ENCODE data around the gene ELK3.

The ELK3 gene

GRCh38 chr12:96172981-96173380 is 21.2 kb upstream of the ELK3 start:
- no peak for ATAC-seq
- TF ChIP-seq CSRNP3 (CRISPR knock-in tag; IDR thresholded peaks at IDR 0.05) (no peak), TOX (CRISPR knock-in tag; IDR thresholded peaks at IDR 0.05; ENCODE audit: borderline replicate concordance) (no peak), ARNTL (CRISPR knock-in tag; IDR thresholded peaks at IDR 0.05; ENCODE audit: borderline replicate concordance, low read depth) (no peak), TCF4 (CRISPR knock-in tag; IDR thresholded peaks at IDR 0.05; ENCODE audit: borderline replicate concordance) (no peak), ZFP3 (CRISPR knock-in tag; IDR thresholded peaks at IDR 0.05) (no peak), PATZ1 (CRISPR knock-in tag; IDR thresholded peaks at IDR 0.05; ENCODE audit: borderline replicate concordance) (no peak), BACH2 (CRISPR knock-in tag; IDR thresholded peaks at IDR 0.05; ENCODE audit: borderline replicate concordance) (no peak), ZFP30 (CRISPR knock-in tag; IDR thresholded peaks at IDR 0.05) (no peak), ESRRG (CRISPR knock-in tag; IDR thresholded peaks at IDR 0.05) (no peak), GLIS3 (CRISPR knock-in tag; IDR thresholded peaks at IDR 0.05) (no peak), SNAI2 (CRISPR knock-in tag; IDR thresholded peaks at IDR 0.05) (no peak), CSDC2 (CRISPR knock-in tag; IDR thresholded peaks at IDR 0.05) (no peak), TSHZ2 (CRISPR knock-in tag; IDR thresholded peaks at IDR 0.05) (no peak), ZNF70 (CRISPR knock-in tag; IDR thresholded peaks at IDR 0.05) (no peak), ZNF565 (CRISPR knock-in tag; conservative IDR thresholded peaks at IDR 0.05; ENCODE audit: low read depth) (no peak), ISL1 (CRISPR knock-in tag; IDR thresholded peaks at IDR 0.05) (no peak), OSR1 (CRISPR knock-in tag; IDR thresholded peaks at IDR 0.05) (no peak), RARB (CRISPR knock-in tag; IDR thresholded peaks at IDR 0.05) (no peak), CREB5 (CRISPR knock-in tag; IDR thresholded peaks at IDR 0.05; ENCODE audit: low read depth) (no peak)

GRCh38 chr12:96176575-96176974 is 17.6 kb upstream of the ELK3 start:
- TF ChIP-seq SNAI2 (CRISPR knock-in tag; IDR thresholded peaks at IDR 0.05) = no peak
- no peak for TF ChIP-seq TCF4 (CRISPR knock-in tag; IDR thresholded peaks at IDR 0.05; ENCODE audit: borderline replicate concordance)
- TF ChIP-seq ARNTL (CRISPR knock-in tag; IDR thresholded peaks at IDR 0.05; ENCODE audit: borderline replicate concordance, low read depth) = no peak
- TF ChIP-seq ZC3H10 (CRISPR knock-in tag; IDR thresholded peaks at IDR 0.05) = no peak
- TF ChIP-seq OSR1 (CRISPR knock-in tag; IDR thresholded peaks at IDR 0.05) = no peak
- TF ChIP-seq ZNF8 (CRISPR knock-in tag; IDR thresholded peaks at IDR 0.05) = no peak
- TF ChIP-seq CSDC2 (CRISPR knock-in tag; IDR thresholded peaks at IDR 0.05) = no peak
- no peak for TF ChIP-seq RARB (CRISPR knock-in tag; IDR thresholded peaks at IDR 0.05)
- no peak for TF ChIP-seq CREB5 (CRISPR knock-in tag; IDR thresholded peaks at IDR 0.05; ENCODE audit: low read depth)
- TF ChIP-seq ZFP30 (CRISPR knock-in tag; IDR thresholded peaks at IDR 0.05) = no peak
- no peak for TF ChIP-seq TSHZ2 (CRISPR knock-in tag; IDR thresholded peaks at IDR 0.05)
- TF ChIP-seq ZNF70 (CRISPR knock-in tag; IDR thresholded peaks at IDR 0.05) = no peak
- no peak for TF ChIP-seq TOX (CRISPR knock-in tag; IDR thresholded peaks at IDR 0.05; ENCODE audit: borderline replicate concordance)
- TF ChIP-seq PPARA (CRISPR knock-in tag; IDR thresholded peaks at IDR 0.05; ENCODE audit: borderline replicate concordance) = no peak
- no peak for TF ChIP-seq ZNF565 (CRISPR knock-in tag; conservative IDR thresholded peaks at IDR 0.05; ENCODE audit: low read depth)
- no peak for TF ChIP-seq GLIS3 (CRISPR knock-in tag; IDR thresholded peaks at IDR 0.05)
- no peak for TF ChIP-seq CSRNP3 (CRISPR knock-in tag; IDR thresholded peaks at IDR 0.05)
- TF ChIP-seq ZFP3 (CRISPR knock-in tag; IDR thresholded peaks at IDR 0.05) = no peak
- TF ChIP-seq ESRRG (CRISPR knock-in tag; IDR thresholded peaks at IDR 0.05) = no peak
- no peak for TF ChIP-seq BACH2 (CRISPR knock-in tag; IDR thresholded peaks at IDR 0.05; ENCODE audit: borderline replicate concordance)
- ATAC-seq = no peak
